SKM-1 treated with dmso at 0.1 percent for 144 hours (cell line): ENCODE data around the gene PHKA1.
"Not testable (repeated sequence)": the region's sequence is repeated elsewhere in the genome, so short reads cannot be mapped to it uniquely, and the experiment has no call there.

ENCODE experiments used
- DNase-seq: peaks from one replicate; lab custom pipeline; 2025; ENCODE audit not compliant: unreplicated experiment; lab: John Stamatoyannopoulos, UW

PHKA1 gene

DNA sequence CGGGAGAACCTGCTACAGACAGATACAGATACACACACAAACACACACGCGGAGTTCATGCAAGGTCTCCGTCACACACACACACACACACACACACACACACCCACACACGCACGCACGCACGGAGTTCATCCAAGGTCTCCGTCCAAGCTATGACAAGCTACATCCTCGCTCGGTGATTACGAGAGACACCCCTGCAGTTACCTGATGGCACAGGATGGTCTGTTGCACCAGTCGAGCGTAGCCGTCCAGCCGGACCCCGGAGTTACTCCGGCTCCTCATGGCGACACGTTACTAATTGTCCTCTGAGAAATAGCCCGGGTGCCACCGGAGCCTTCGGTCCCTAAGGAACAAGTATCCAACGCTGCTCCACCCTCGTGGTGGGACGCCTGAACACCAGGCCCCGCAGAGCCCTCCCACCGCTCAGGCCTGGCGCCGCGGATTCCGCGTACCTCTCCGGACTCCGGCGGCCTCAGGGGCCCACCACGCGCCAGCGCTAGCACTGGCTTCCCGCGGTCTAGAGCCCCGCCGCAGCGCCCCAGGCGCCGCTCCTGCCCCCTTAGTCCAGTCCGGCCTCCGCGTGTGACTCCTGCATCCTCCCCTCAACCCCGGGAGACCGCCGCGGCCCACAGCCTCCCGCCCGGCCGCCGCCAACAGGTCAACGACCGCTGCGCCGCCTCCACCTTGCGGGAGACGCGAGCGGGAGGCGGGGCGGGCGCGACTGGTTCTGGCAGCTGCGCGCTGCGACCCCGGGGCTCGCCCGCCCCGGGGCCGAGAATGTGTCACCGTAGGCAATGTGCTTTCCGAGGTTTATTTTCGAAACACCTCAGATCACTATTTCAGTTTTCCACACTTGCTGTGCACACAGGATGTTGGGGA is at the start of gene PHKA1:
PHKA1 (minus strand) TSS at position 708 of the 879 bp plus-strand sequence; CDS start at position 282, 426 bp downstream.
- DNase-seq: peak; percentile 10

DNA sequence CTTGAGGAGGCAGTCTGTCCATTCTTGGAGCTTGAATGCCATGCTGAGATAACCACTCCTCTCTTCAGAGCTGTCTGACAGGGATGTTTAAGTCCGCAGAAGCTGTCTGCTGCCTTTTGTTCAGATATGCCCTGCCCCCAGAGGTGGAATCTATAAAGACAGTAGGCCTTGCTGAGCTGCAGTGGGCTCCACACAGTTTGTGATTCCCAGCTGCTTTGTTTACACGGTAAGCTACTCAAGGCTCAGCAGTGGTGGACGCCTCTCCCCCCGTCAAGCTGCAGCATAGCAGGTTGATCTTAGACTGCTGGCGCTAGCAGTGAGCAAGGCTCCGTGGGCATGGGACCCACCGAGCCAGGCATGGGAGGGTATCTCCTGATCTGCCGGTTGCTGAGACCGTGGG is 46.3 kb upstream of the PHKA1 start:
- not testable (repeated sequence) for DNase-seq

DNA sequence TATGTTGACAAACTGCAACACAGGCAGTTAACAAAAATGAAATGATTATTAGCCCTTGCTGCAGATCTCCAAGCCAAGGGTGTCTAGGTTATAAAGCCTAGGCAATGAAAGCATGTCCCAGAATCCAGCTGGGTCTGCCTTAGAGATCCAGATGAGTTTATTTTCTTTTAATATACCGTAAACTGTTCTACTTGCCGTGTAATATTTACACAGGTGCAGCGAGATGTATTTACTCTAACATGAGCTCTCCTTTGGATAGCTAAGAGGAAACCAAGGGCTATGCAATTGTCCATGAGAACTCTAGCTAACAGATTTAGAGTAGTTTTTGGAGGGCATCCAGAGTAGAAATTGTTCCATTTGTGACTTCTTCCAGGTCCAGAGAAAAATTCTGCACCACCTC is 34.4 kb upstream of the PHKA1 start:
- DNase-seq: not testable (repeated sequence)

DNA sequence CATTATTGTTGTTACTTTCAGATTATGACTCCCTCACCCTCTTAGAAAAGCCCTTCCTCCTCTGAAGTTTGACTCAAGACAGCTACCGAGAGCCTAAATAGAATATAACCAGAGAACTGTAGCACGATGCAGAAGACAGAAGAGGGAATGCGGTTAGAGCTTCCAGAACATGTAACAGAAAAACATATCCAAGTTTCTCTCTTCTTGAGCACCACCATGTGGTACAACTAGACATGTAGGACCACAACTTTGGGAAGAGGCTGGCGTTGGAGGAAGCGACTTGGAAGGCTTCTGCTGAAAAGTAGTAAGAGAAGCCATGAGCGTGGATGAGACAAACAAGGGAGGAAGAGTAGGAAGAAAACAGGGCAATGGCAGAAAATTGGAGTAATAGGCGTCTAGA is 31.4 kb upstream of the PHKA1 start:
- not testable (repeated sequence) for DNase-seq

DNA sequence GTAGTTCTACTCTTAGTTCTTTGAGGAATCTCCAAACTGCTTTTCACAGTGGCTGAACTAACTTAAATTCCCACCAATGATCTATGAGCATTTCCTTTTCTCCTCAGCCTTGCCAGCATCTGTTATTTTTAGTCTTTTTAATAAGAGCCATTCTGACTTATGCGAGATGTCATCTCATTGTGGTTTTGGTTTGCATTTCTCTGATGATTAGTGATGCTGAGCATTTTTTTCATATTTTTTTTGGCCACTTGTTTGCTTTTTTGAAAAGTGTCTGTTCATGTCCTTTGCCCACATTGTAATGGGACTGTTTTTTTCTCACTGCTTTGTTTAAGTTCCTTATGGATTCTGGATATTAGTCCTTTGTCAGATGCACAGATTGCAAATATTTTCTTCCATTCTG is 21.5 kb upstream of the PHKA1 start:
- DNase-seq: no peak

DNA sequence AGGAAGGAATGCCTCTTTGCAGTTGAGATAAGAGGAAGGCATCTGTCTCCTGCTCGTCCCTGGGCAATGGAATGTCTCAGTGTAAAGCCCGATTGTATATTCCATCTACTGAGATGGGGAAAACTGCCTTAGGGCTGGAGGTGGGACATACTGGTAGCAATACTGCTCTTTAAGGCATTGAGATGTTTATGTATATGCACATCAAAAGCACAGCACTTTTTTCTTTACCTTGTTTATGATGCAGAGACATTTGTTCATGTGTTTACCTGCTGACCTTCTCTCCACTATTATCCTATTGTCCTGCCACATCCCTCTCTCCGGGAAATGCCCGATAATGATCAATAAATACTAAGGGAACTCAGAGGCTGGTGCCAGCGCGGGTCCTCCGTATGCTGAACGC is 19.5 kb upstream of the PHKA1 start:
- not testable (repeated sequence) for DNase-seq

DNA sequence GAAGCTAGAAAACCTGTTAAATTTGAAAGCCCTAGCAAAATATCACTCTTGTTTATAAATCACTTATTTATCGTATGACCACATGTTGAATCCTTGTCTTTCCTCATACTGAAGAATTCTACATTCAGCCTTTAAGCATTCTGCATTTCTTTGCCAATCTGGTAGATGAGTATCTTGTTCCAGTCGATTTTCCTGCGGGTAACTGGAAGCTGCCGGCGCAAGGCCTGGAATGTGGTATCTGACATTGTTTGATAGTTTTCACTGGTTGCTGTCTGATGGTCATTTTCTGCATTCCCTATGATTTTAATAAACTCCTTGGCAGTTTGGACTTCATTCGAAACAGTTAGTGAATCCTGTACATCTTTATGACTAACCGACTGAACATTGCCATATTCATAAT is 13.7 kb upstream of the PHKA1 start:
- DNase-seq: no peak

DNA sequence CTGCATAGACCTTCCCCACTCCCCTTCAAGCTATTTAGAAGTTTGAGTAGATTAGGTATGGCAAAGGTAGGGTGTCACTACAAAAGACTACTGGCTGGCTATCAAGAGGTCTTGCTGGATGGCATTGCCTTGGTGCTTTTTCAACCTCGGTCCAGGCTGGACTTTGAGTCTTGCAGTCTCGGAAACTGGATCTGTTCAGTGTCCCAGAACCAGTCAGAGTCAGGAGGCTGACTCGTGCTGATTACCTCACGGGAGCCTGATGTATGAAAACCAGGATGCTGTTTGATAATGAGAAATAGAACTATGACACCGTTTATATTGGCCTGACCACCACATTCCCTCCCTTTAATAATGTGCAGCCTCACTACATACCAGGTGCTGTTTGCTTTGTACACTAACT is 2.7 kb upstream of the PHKA1 start:
- no peak for DNase-seq

DNA sequence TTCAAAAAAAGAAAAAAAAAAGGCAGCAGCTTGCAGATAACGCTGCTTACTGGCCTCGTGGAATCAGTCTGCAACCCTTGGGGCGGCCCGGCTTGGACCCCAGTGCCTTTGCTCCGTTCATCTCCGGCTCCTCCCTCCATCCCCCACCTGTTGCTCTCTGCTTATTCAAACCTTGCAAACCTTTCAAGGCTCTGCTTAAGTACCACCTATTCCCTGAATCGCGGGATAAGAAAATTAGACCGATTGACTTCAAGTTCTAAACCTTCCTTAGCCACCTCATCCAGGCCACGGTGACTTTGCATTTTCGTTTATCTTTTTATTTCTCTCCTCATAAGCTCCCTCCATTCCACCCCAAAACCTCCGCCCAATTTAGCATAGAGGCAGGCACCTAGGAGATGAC is 1.4 kb upstream of the PHKA1 start:
- DNase-seq: no peak

DNA sequence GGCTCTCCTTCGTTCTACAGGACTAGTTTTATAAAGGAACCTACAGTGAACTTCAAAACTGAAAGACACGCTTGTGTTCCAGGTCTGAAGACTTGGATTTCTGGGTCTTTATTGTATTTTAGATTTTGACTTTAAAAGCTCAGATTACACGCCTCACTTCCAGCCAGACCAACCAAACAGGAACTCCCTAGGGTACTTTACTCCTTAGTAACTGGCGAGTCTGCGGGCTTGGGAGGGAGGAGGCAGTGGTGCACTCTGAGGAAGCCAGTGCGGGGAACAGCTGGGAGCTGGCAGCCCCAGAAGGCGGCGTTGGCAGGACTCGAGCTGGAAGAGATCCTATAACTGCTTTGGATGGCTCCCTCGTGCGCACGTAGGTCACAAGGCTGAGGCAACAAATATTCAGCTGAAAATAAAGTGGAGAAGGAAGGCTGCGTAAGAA is 391 bp upstream of the PHKA1 start:
- peak; percentile 16 for DNase-seq

DNA sequence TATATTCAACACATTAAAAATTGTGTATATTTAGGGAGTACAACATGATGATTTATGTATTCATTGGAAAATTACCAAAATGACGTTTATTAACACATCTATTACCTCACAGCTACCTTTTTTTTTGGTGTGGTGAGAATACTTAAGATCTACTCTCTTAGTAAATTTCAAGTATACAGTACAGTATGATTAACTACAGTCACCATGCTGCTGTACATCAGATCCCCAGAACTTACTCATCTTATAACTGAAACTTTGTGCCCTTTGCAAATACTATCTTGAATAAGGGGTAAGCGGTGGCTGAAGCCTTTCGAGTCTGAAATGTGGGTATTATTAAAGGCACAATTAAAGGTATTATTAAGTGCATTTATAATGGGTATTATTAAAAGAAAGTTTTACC is 976 bp downstream of the PHKA1 start:
- no peak for DNase-seq

DNA sequence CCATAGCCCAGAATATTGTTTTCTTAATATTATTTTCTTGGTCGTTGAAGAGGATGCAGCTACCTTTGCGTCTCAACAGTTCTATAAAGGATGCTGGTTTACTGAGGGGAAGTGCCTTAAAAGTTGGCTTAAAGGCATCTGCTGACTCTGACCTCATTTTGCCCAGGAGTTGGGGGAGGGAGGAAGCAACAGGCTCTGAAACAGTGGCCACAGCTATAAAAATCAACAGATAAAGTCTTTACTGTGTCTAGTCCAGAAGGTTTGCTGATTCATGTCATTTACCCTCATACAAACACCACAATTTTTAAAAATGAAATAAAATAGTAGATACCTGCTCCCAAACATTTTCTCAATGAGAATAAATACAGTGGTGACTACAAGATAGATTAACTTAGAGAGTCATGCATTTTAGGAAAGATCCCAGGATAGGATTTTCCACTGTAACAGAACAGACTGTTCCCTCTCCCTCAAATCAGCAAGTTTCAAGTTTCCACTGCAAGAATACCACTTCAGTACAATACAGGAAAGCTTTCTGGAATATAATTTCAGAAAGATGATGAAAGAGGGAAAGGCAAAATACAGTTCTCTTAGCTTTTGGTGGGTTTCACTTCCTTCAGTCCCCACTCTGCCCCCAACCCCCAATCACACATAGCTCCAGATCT is 1.9 kb downstream of the PHKA1 start:
- DNase-seq: peak; percentile 25

DNA sequence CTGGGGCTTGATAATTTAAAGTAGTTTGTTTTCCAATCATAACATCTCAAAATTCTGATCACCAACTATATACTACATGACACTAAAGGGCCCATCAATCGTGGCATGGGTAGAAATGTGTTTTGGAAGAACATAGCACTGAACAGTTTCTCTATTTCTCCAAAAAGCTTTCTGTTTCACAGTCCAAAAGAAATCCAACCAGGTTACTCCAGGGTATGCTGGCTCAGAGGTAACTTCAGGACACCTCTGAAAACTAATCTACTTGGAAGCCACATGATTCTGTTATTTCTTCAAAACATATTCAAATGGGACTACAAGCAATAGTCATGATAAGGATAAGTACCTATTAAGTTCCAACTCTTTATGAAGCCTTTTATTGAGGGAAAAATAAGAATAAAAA is 8.3 kb downstream of the PHKA1 start:
- DNase-seq: no peak

DNA sequence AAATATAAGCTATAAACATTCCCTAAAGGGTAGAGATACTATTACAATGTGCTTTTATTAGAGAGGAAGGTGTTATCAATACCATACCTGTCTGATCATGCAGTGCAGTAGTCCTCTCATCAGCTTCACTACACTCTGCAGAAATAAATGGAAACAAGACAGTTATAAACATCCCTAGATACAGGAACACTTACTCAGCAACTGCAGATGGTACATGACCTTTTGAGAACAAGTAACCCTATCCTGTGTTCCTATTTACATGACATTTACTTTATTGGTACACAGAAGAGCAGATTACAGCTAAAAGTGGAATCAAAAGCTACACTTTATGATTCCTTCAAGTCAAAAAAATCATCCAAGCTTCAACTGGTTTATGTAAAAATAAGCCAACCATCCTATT is 9.0 kb downstream of the PHKA1 start:
- DNase-seq: no peak

DNA sequence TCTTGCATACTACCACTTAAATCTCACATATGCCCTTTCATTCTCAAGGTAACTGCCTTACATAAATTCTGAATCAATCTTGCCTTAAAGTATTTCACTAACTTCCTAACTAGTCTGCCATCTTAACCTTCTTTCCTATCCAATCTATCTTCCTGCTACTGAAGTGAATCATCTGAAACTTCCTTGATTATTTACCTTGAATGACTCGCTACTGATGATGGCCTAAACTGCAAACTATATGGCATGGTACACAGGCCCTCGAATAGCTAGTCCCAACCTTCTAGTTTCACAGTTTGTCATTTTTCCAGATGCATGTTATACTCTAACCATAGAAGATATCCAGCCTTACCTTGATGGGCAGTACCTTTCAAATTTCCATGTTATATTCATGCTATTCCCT is 19.9 kb downstream of the PHKA1 start:
- no peak for DNase-seq

DNA sequence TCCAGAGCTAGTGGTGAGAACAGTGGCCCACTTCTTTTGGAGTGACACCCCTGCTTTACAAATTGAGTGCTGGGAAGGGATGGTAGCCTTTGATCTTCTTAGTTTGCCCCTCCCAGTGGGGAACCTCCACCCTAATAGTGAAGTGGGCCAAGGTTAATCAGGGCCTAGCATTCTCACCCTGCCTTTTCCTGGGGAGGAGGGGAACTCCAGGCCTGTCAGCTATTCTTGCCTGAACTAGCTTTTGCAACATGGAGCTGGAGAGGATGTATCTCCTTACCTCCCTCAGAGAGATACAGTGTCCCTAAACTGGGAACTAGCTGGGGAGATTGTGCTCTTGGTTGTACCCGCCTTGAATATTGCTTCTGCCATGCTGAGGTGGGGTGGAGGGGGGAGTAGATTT is 20.6 kb downstream of the PHKA1 start:
- no peak for DNase-seq

DNA sequence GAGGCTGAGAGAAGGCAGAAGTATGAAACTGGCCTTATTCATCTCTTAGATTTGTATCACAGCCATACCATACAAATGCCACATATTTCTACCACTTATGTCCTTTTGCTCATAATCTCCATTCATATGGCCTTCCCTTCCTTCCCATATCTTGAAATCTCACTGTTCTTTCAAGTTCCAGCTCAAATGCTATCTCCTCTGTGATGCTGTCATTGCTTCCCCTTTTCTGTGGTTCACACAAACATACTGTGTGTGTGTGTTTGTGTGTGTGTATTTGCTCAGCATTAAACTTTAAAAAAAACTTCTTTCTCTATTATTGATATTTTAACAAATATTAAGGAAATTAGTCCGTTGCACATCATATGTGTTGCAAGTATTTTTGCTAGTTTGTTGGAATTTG is 26.7 kb downstream of the PHKA1 start:
- DNase-seq: no peak

DNA sequence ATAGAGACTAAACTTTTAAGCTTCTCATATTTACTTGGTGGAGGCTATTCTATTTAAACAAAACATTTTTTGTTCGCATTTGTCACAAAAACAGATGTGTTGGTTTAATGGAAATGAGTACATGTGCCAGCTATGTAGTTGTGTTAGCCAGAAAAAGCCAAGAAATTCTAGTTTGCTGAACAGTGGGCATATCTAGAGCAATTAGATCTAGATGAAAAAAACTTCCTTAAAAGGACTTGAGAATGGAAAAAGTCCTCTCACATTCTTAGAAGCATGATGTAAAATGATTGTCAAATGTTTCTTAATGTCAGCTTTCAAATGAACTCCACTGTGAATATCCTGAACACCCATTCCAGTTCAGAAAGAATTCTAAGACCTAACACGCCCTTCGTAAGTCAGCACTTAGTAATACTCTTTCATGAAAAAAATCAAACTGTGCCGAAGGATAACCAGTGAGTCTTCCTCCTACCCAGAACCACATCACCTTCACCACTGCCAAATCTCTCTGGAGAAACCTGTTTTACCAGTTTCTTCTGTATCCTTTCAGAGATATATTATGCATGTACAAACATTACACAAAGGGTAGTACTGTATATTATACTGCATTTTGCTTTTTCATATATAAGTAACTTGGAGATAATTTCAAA is 28.2 kb downstream of the PHKA1 start:
- no peak for DNase-seq

DNA sequence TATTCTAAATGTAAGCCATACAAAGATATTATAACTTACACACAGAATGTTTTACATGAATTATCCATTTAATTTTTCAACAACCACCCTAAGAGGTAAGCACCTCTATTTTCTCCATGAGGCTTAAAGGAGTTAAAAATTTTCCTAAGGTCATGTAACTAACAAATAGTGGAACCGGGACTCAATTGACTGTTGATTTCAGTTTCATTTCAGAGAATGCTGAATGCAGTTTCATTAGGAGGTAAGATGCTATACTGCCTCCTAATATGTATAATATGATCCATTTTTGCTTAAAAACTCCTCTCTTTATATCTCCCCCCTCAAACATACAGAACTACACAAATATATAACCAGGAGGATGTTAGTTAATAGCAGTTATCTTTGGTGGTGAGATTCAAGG is 29.1 kb downstream of the PHKA1 start:
- no peak for DNase-seq

DNA sequence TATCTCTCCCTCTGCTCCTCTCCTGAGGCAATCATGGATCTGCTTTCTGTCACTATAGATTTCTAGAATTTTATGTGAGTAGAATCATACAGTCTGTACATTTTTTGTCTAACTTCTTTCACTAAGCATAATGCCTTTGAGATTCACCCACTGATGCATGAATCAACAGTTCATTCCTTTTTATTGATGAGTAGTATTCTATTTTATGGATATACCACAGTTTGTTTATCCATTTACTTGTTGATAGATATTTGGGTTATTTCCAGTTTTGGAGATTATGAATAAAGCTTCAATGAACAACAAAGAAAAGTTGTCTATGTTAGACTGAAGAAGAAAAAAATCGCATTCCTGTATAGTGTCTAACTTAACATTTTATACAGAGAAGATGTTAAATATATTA is 30.5 kb downstream of the PHKA1 start:
- DNase-seq: no peak

DNA sequence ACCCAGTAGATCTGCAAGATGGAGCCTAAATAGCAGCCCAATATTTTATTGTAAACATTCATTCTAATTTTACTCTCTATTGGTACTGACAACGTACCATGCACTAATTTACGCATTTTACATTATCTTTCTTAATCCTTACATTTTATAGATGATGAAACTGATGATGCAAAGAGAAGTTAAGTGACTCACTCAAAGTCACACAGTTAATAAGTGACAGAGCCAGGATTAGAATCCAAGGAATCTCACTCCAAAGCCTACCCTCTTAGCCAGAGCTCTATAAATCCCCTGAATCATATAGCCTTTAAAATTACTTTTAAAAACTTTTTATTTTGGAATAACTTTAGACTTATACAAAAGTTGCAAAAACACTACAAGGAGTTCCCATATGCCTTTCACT is 37.6 kb downstream of the PHKA1 start:
- no peak for DNase-seq

DNA sequence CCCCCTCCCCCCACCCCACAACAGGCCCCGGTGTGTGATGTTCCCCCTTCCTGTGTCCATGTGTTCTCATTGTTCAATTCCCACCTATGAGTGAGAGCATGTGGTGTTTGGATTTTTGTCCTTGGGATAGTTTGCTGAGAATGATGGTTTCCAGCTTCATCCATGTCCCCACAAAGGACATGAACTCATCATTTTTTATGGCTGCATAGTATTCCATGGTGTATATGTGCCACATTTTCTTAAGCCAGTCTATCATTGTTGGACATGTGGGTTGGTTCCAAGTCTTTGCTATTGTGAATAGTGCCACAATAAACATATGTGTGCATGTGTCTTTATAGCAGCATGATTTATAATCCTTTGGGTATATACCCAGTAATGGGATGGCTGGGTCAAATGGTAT is 40.2 kb downstream of the PHKA1 start:
- not testable (repeated sequence) for DNase-seq
